Measurements from ENCODE around the gene CLDN7.
"Not testable (repeated sequence)": the region's sequence is repeated elsewhere in the genome, so short reads cannot be mapped to it uniquely, and the experiment has no call there.

CLDN7 gene

GRCh38 chr17:7252176-7253043, 9.9 kb downstream of the CLDN7 start, which contains the start of gene ELP5:
Gene ELP5 (plus strand): TSS chr17:7252215. CDS start chr17:7252551, 336 bp downstream.
- DNase-seq: peak; percentile 83

GRCh38 chr17:7251661-7252175, 10.6 kb downstream of the CLDN7 start, which contains the start of gene CTDNEP1:
Gene CTDNEP1 (minus strand): TSS chr17:7251734. CDS start chr17:7251296, 438 bp downstream.
- peak; percentile 93 for DNase-seq

GRCh38 chr17:7250695-7251627, 11.3 kb downstream of the CLDN7 start:
- DNase-seq: no peak

- DNase-seq: no peak
Measured at GRCh38 chr17:7249830-7250229, 12.4 kb downstream of the CLDN7 start.

GRCh38 chr17:7249214-7249613, 13.1 kb downstream of the CLDN7 start:
- no peak for DNase-seq

GRCh38 chr17:7248796-7249195, 13.5 kb downstream of the CLDN7 start:
- no peak for DNase-seq

GRCh38 chr17:7246779-7247178, 15.5 kb downstream of the CLDN7 start:
- no peak for DNase-seq

GRCh38 chr17:7243838-7244237, 18.4 kb downstream of the CLDN7 start:
- DNase-seq: not testable (repeated sequence)

GRCh38 chr17:7243453-7243729, 18.9 kb downstream of the CLDN7 start:
- no peak for DNase-seq

GRCh38 chr17:7242717-7243452, 19.4 kb downstream of the CLDN7 start:
- DNase-seq: peak; percentile 73

- DNase-seq: peak; percentile 75
Measured at GRCh38 chr17:7241783-7242716, 20.2 kb downstream of the CLDN7 start, which contains the start of gene GABARAP. Gene GABARAP (minus strand): TSS chr17:7242449. CDS start chr17:7242330, 119 bp downstream.

- DNase-seq: no peak
Measured at GRCh38 chr17:7241090-7241733, 21.1 kb downstream of the CLDN7 start.

GRCh38 chr17:7240375-7240774, 21.9 kb downstream of the CLDN7 start:
- no peak for DNase-seq

GRCh38 chr17:7239091-7240027, 22.9 kb downstream of the CLDN7 start, which contains the start of gene PHF23:
Gene PHF23 (minus strand): TSS chr17:7239457. CDS start chr17:7239279, 178 bp downstream.
- peak; percentile 97 for DNase-seq

GRCh38 chr17:7238420-7239090, 23.7 kb downstream of the CLDN7 start:
- no peak for DNase-seq

- no peak for DNase-seq
Measured at GRCh38 chr17:7237761-7238419, 24.4 kb downstream of the CLDN7 start.

GRCh38 chr17:7237266-7237760, 25.0 kb downstream of the CLDN7 start:
- DNase-seq: no peak

GRCh38 chr17:7236808-7237207, 25.5 kb downstream of the CLDN7 start:
- DNase-seq: no peak
